Measurements from ENCODE around the gene IL17A.

Gene IL17A

DNA sequence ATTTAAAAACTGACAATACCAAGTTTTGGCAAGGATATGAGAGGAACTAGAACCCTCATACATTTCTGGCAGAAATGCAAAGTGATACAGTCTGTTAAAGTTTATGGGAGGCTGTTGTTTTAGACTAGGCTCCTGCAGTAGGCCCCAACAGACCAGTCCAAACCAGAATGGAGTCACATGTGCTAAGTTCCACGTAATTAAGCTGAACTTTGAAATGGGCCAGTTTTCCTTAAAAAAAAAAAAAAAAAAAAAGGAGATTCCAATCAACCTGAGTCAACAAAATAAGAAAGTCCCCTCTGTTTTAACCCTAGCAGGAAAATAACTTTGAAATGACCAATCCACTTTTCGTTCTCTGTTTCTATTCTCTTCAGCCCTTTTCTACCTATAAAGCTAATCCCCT, 31.6 kb downstream of the IL17A start:
- no peak for TF ChIP-seq FOXM1 (IDR thresholded peaks at IDR 0.05; ENCODE audit: borderline replicate concordance, low read depth)
- TF ChIP-seq EGR1 (IDR thresholded peaks at IDR 0.05): no peak
- TF ChIP-seq CEBPB (IDR thresholded peaks at IDR 0.05): no peak
- no peak for TF ChIP-seq ZBTB7A (IDR thresholded peaks at IDR 0.05; ENCODE audit: low read depth)
- TF ChIP-seq YY1 (IDR thresholded peaks at IDR 0.05; ENCODE audit: low read depth): no peak
- TF ChIP-seq, protein P1, sequence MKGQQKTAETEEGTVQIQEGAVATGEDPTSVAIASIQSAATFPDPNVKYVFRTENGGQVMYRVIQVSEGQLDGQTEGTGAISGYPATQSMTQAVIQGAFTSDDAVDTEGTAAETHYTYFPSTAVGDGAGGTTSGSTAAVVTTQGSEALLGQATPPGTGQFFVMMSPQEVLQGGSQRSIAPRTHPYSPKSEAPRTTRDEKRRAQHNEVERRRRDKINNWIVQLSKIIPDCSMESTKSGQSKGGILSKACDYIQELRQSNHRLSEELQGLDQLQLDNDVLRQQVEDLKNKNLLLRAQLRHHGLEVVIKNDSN (IDR thresholded peaks at IDR 0.05): no peak

DNA sequence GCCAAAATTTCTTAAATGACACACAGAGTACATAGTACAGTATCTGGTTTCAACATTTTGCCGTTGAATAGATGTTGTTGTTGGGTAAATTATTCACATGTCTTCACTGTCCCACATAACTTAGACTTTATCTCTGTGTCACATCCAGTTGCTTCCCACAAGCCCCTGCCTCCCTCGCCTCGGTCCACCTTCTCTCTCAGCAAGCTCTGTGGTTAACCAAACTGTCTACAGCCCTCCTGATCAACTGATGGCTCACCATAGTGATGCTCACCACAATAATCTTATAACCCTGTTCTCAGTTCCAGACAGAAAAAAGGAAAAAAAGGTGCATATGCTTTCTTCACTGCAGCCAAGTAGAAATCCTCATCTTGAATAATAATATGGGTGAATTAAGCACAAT, 35.1 kb downstream of the IL17A start:
- no peak for TF ChIP-seq CREB1 (IDR thresholded peaks at IDR 0.05; ENCODE audit: low read depth)
- no peak for TF ChIP-seq TCF12 (IDR thresholded peaks at IDR 0.05; ENCODE audit: low read depth)

DNA sequence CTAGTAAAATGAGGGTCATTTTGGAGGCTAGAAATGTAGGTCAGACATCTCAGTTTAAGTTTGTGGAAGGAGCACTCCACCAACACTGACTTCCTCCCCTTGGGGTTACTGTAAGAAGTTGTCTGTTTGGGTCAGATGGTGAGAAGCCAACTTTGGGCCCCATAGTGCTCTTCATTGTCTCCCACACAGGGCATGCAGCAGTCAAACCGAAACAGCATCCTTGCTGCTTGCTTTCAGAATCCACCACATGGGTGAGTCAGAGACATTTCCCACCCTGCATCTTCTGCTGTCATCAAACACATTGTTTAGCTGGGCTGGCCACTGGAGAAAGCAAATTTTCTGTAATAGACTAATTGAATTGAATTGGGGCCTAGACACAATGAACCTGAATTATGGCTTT, 41.3 kb downstream of the IL17A start:
- TF ChIP-seq, protein P1 (IDR thresholded peaks at IDR 0.05): no peak
- TF ChIP-seq NFIC (IDR thresholded peaks at IDR 0.05) (no peak), EGR1 (IDR thresholded peaks at IDR 0.05) (no peak), EP300 (IDR thresholded peaks at IDR 0.05; ENCODE audit: borderline replicate concordance) (no peak), TAF1 (IDR thresholded peaks at IDR 0.05; ENCODE audit: low read depth) (no peak), TEAD4 (IDR thresholded peaks at IDR 0.05) (no peak)

DNA sequence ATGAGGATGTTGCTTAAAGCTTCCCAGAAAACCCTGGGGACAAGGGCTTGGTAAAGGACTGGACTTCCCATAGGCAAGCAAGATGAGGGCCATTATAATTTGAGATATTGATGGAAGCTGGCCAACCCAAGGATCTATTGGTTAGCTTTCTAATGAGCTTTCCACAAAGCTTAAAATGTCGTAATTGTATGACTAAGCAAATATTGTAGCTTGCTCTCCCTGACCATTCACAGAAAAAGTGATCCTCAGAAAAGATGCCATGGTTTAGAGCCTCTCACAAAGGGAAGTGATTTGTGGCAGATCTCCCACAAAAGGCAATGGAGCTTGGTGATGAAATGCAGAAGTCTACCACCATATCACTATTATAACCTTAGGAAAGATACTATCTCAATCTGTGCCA, 44.5 kb downstream of the IL17A start:
- TF ChIP-seq NFIC (IDR thresholded peaks at IDR 0.05): no peak

DNA sequence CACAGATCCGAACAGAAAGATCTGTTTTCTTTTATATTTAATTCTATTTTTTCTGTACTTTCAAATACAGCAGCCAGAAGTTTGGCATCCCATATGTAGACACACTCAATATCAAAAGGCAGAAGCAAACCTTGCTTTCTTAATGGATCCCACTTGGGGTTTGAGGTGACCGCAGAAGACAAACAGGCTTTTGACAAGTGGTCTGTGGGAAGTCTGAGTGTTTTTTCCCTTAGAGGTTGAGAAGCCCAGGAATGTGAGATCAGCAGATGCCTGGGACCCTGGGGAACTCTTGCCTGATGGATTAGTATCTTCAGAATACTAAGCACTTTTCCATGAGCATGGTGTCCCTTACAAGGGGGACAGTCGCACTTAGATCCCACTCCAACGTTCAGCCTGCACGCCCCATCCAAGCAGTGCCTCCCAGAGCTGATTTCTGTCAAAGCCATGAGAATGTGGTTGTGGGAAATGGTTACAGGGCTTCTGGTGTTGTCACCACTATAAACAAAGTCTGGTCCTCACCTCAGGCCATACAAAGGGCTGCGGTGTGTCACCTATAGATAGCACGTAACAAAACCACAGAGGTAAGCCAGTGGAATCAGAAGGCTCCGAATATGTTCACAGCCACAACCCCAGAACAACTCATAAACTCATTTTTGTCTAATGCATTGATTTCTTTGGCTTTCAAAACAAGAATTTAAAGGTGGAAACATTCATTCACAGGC, 45.4 kb downstream of the IL17A start:
- TF ChIP-seq NFIC (IDR thresholded peaks at IDR 0.05) (no peak), RAD21 (IDR thresholded peaks at IDR 0.05; ENCODE audit: low read depth) (no peak), YY1 (IDR thresholded peaks at IDR 0.05; ENCODE audit: low read depth) (no peak), EGR1 (IDR thresholded peaks at IDR 0.05) (no peak), TCF12 (IDR thresholded peaks at IDR 0.05; ENCODE audit: low read depth) (no peak), ZBTB7A (IDR thresholded peaks at IDR 0.05; ENCODE audit: low read depth) (no peak), FOXM1 (IDR thresholded peaks at IDR 0.05; ENCODE audit: borderline replicate concordance, low read depth) (no peak), CREB1 (IDR thresholded peaks at IDR 0.05; ENCODE audit: low read depth) (no peak), TEAD4 (IDR thresholded peaks at IDR 0.05) (no peak), TAF1 (IDR thresholded peaks at IDR 0.05; ENCODE audit: low read depth) (no peak), EP300 (IDR thresholded peaks at IDR 0.05; ENCODE audit: borderline replicate concordance) (no peak), CEBPB (IDR thresholded peaks at IDR 0.05) (no peak)
- TF ChIP-seq, protein P1 (IDR thresholded peaks at IDR 0.05): no peak
- TF ChIP-seq, protein P2, sequence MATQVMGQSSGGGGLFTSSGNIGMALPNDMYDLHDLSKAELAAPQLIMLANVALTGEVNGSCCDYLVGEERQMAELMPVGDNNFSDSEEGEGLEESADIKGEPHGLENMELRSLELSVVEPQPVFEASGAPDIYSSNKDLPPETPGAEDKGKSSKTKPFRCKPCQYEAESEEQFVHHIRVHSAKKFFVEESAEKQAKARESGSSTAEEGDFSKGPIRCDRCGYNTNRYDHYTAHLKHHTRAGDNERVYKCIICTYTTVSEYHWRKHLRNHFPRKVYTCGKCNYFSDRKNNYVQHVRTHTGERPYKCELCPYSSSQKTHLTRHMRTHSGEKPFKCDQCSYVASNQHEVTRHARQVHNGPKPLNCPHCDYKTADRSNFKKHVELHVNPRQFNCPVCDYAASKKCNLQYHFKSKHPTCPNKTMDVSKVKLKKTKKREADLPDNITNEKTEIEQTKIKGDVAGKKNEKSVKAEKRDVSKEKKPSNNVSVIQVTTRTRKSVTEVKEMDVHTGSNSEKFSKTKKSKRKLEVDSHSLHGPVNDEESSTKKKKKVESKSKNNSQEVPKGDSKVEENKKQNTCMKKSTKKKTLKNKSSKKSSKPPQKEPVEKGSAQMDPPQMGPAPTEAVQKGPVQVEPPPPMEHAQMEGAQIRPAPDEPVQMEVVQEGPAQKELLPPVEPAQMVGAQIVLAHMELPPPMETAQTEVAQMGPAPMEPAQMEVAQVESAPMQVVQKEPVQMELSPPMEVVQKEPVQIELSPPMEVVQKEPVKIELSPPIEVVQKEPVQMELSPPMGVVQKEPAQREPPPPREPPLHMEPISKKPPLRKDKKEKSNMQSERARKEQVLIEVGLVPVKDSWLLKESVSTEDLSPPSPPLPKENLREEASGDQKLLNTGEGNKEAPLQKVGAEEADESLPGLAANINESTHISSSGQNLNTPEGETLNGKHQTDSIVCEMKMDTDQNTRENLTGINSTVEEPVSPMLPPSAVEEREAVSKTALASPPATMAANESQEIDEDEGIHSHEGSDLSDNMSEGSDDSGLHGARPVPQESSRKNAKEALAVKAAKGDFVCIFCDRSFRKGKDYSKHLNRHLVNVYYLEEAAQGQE (IDR thresholded peaks at IDR 0.05; ENCODE audit: low read depth): no peak
- TF ChIP-seq, protein P3, sequence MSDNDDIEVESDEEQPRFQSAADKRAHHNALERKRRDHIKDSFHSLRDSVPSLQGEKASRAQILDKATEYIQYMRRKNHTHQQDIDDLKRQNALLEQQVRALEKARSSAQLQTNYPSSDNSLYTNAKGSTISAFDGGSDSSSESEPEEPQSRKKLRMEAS (IDR thresholded peaks at IDR 0.05): no peak

DNA sequence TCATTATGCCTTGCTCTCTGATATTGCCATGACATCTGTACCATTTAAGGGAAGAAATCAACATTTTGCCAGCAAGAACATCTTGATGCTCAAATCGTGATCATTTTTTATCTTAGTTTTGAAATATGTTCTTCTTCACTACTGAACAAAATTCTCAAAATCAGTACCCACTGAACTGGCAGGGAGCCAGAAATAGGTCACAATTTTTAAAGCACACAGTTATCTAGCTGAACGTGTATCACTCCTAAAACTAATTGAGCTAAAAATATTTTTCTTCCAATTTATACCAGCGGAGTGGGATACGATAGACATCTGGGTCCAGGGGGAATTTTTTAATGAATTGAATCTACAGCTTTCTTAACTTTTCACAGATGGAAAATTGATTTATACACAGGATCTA, 46.8 kb downstream of the IL17A start:
- TF ChIP-seq TEAD4 (IDR thresholded peaks at IDR 0.05) (no peak), FOXM1 (IDR thresholded peaks at IDR 0.05; ENCODE audit: borderline replicate concordance, low read depth) (no peak), CREB1 (IDR thresholded peaks at IDR 0.05; ENCODE audit: low read depth) (no peak), EP300 (IDR thresholded peaks at IDR 0.05; ENCODE audit: borderline replicate concordance) (no peak)

DNA sequence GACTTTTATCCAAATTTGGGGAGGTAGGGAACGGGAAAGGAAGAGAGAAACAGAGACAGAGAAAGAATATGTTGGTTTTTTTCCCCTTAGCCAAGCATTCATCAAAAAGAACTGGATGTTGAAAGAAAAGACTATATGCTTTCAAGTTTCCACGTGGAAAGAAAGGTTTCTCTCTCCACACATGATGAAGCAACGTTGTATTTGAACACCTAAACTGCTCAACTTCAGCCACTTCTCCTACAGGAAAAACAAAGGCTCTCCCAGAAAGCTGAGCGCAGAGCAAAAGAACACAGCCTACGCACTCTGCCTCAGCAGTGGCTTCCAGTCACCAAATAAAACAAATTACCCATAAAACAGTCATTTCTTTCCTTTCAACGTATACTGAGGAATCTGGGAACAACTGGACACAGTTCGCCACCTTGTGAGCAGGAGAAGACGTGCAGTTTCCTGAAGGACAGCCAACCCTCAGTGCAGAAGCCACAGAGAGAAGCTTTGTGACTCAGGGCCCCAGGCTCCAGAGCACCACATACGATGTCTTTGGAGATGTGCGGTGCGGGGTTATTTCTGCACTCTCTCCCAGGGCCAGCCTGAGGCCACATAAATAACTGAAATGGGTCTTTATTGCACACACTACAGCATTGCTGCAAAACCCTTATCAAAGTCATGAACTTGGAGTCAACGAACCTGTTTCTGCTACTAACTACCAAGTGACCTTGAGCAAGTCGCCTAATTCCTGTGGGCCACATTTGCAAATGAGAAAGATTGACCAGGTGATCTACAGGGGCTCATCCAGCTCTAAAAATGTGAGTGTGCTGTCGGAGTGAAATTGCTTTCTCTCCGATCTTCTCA, 48.0 kb downstream of the IL17A start:
- TF ChIP-seq RAD21 (IDR thresholded peaks at IDR 0.05; ENCODE audit: low read depth): peak; percentile 83
- TF ChIP-seq, protein P3 (IDR thresholded peaks at IDR 0.05): no peak

Data from Ishikawa (cell line).